B cell (primary cell): ENCODE results near the gene TBC1D2B. TPM values are rescaled to one million over a fixed set of nuclear protein-coding genes. Genes with fewer than 3 reads are reported as not detected.

Experiments used
- ATAC-seq: fragments of 200-7000 bp; cut with Tn5 transposase; one replicate; pipeline ENCODE4 v1.10.0; 2021; ENCODE audit warnings: low read depth, mild to moderate bottlenecking, moderate number of reproducible peaks, moderate library complexity
- CTCF ChIA-PET: fragments of 350-600 bp; sonication (Branson Sonifier 250); formaldehyde crosslinking; loops from one replicate; lab custom pipeline; 2021; ENCODE audit warnings: antibody characterized with exemption, inconsistent platforms; lab: Charles Lee
- POLR2A ChIA-PET: fragments of 350-600 bp; sonication (Branson Sonifier 250); formaldehyde crosslinking; loops from one replicate; lab custom pipeline; 2021; ENCODE audit warnings: antibody characterized with exemption; lab: Charles Lee
- DNase-seq: peaks from one replicate; pipeline ENCODE4 v3.0.0; 2013
- H2AFZ ChIP-seq: 2 replicates; pipeline ENCODE4 v1.6.1; 2012; ENCODE audit warnings: mild to moderate bottlenecking, low read depth, low read length; ENCODE audit not compliant: insufficient read depth, poor library complexity, severe bottlenecking
- H3K27ac ChIP-seq, 2 donors: 1 replicate in 1 of 2; 2 replicates in 1 of 2; pipeline ENCODE4 v1.5.1; 2012 to 2013; ENCODE audit warnings: low read length in 2 of 2, mild to moderate bottlenecking in 2 of 2, moderate library complexity in 1 of 2
- H3K27me3 ChIP-seq, 4 experiments: fragments of 200-600 bp in 1 of 4; sonication (generic) in 1 of 4; replicated peaks in 1 of 4; 1 replicate in 2 of 4; 2 replicates in 2 of 4; pipeline versions ENCODE4 v1.6.1 to v1.7.0; 2013 to 2016; ENCODE audit warnings: low read length in 3 of 4, mild to moderate bottlenecking in 2 of 4, mixed read lengths in 1 of 4, moderate library complexity in 1 of 4; ENCODE audit not compliant: insufficient read depth in 4 of 4, control insufficient read depth in 3 of 4; ENCODE audit errors: control extremely low read depth in 1 of 4
- H3K36me3 ChIP-seq, 2 experiments: replicated peaks in 1 of 2; 1 replicate in 1 of 2; 2 replicates in 1 of 2; pipeline versions ENCODE4 v1.6.1 to v1.7.1; 2013; ENCODE audit warnings: low read length in 1 of 2; ENCODE audit not compliant: insufficient read depth in 2 of 2, control insufficient read depth in 1 of 2; ENCODE audit errors: control extremely low read depth in 1 of 2, extremely low read depth in 1 of 2
- H3K4me1 ChIP-seq, 2 donors: fragments of 200-600 bp in 1 of 2; sonication (generic) in 1 of 2; 1 replicate in 1 of 2; 2 replicates in 1 of 2; pipeline versions ENCODE4 v1.5.1 to v1.6.1; 2013 to 2017; ENCODE audit warnings: low read length in 2 of 2; ENCODE audit not compliant: control insufficient read depth in 2 of 2, insufficient read depth in 2 of 2
- H3K4me2 ChIP-seq: replicated peaks from 2 replicates; pipeline ENCODE3; 2012; ENCODE audit warnings: mild to moderate bottlenecking, low read depth, low read length; ENCODE audit not compliant: poor library complexity, severe bottlenecking
- H3K4me3 ChIP-seq, 5 experiments: fragments of 200-600 bp in 1 of 5; sonication (generic) in 1 of 5; 1 replicate in 3 of 5; 2 replicates in 2 of 5; pipeline versions ENCODE4 v1.5.1 to v1.7.0; 2011 to 2016; ENCODE audit warnings: low read length in 4 of 5, mild to moderate bottlenecking in 4 of 5, low read depth in 2 of 5, control low read depth in 1 of 5, moderate library complexity in 1 of 5; ENCODE audit not compliant: insufficient read depth in 1 of 5; ENCODE audit errors: control extremely low read depth in 1 of 5, extremely low read depth in 1 of 5
- H3K79me2 ChIP-seq: fragments of 200-600 bp; sonication (generic); one replicate; pipeline ENCODE4 v1.6.0; 2016; ENCODE audit warnings: low read length; ENCODE audit not compliant: control insufficient read depth, insufficient read depth
- H3K9ac ChIP-seq: fragments of 200-600 bp; sonication (generic); 2 replicates; pipeline ENCODE4 v1.6.1; 2017; ENCODE audit warnings: mild to moderate bottlenecking, low read length, moderate library complexity
- H3K9me3 ChIP-seq, 3 donors: one replicate each; pipeline versions ENCODE4 v1.6.1 to v1.7.1; 2013; ENCODE audit warnings: low read length in 2 of 3; ENCODE audit not compliant: control insufficient read depth in 2 of 3, insufficient read depth in 1 of 3; ENCODE audit errors: control extremely low read depth in 1 of 3
- H4K20me1 ChIP-seq: 2 replicates; pipeline ENCODE4 v1.6.0; 2012; ENCODE audit warnings: mild to moderate bottlenecking, low read length; ENCODE audit not compliant: insufficient read depth, control insufficient read depth, poor library complexity, severe bottlenecking
- H3K27ac Mint-ChIP-seq: one replicate; pipeline ENCODE4 v1.8.0; 2021; ENCODE audit warnings: mixed read lengths
- H3K27me3 Mint-ChIP-seq: one replicate; pipeline ENCODE4 v1.8.0; 2021; ENCODE audit warnings: mixed read lengths
- H3K4me1 Mint-ChIP-seq: one replicate; pipeline ENCODE4 v1.8.0; 2021; ENCODE audit warnings: mixed read lengths
- H3K4me3 Mint-ChIP-seq: one replicate; pipeline ENCODE4 v1.8.0; 2021; ENCODE audit warnings: mixed read lengths
- H3K9me3 Mint-ChIP-seq: one replicate; pipeline ENCODE4 v1.8.0; 2022; ENCODE audit warnings: mixed read lengths; ENCODE audit not compliant: insufficient read depth
- CTCF ChIP-seq: fragments of 200-600 bp; IDR thresholded peaks from one replicate; pipeline ENCODE4 v1.8.0; 2022; ENCODE audit warnings: antibody characterized with exemption, mild to moderate bottlenecking
- EZH2 ChIP-seq: IDR thresholded peaks from 2 replicates; pipeline ENCODE4 v1.6.1; 2012; ENCODE audit warnings: borderline replicate concordance, low read depth, mild to moderate bottlenecking, moderate library complexity, low read length; ENCODE audit not compliant: insufficient read depth, poor library complexity, severe bottlenecking
- WGBS: methylation state at CpG from one replicate; pipeline ENCODE4 v1.1.5; 2013; ENCODE audit warnings: missing lambda C conversion rate; ENCODE audit not compliant: insufficient coverage; 5-methylcytosine and 5-hydroxymethylcytosine counted together
- intact Hi-C: fragments of 100-400 bp; cut with micrococcal nuclease; formaldehyde crosslinking; loops from one replicate; pipeline ENCODE4 v1.10.0; 2022
- polyA plus RNA-seq: library from polyadenylated mRNA; depleted of rRNA; stranded (reverse); fragments of >200 nt; gene quantifications from 2 replicates; pipeline ENCODE4 v1.2.3, GENCODE V29; 2012
- total RNA-seq, 2 donors: library from RNA; stranded (reverse); fragments of 120-200 nt in 1 of 2; gene quantifications; 1 replicate in 1 of 2; 2 replicates in 1 of 2; pipeline versions ENCODE4 v1.2.3 to v1.2.4, GENCODE V29; 2013 to 2022

TBC1D2B gene
- total and polyA plus RNA-seq, 2 donors (not counting 1 experiment from before 2014, with no cell fraction given), result 8.5 to 26.1 TPM

GRCh38 chr15:78000091-78000926 is 77.2 kb downstream of the TBC1D2B start:
- peaks cover 13 to 14% of the 10 kb centered on the region in 2 experiments for H3K36me3 ChIP-seq
- no peaks in the 10 kb centered on the region for H3K4me1 ChIP-seq
- peak overlapping the region; percentile 80 for H3K27ac Mint-ChIP-seq
- H4K20me1 ChIP-seq, result no peaks in the 10 kb centered on the region
- no peaks in the 10 kb centered on the region for H3K79me2 ChIP-seq
- WGBS, result 69% methylated on average over 21 of the region's 24 CpGs
- ATAC-seq (peak; percentile 98), DNase-seq (peak; percentile 71)
- no peaks in the 10 kb centered on the region for H3K9me3 ChIP-seq
- peaks cover 3% of the 10 kb centered on the region for H3K4me1 Mint-ChIP-seq
- no peaks in the 10 kb centered on the region for H3K9me3 Mint-ChIP-seq
- intact Hi-C loops, result loop anchor here (1.0 kb wide), 2 partner anchors 108 to 113 kb away; no protein-coding TSS in a partner anchor
- H3K27ac ChIP-seq, result no peak overlapping the region
- no peak overlapping the region for H3K4me3 ChIP-seq
- H3K27me3 Mint-ChIP-seq, result no peaks in the 10 kb centered on the region
- H3K27me3 ChIP-seq, result no peaks in the 10 kb centered on the region
- H3K4me2 ChIP-seq, result no peak overlapping the region
- no peak overlapping the region for H3K9ac ChIP-seq
- no peak overlapping the region for H2AFZ ChIP-seq
- H3K4me3 Mint-ChIP-seq, result no peak overlapping the region
- CTCF ChIA-PET, result interaction anchor here (0.5 to 6.5 kb wide), 11 partner anchors 9 to 1010 kb away, joined by 3 to 99 read pairs (median 4); no protein-coding TSS in a partner anchor
- TF ChIP-seq CTCF, result peak; percentile 68
- TF ChIP-seq EZH2, result no peak
- POLR2A ChIA-PET, result interaction anchor here (0.6 kb wide), 1 partner anchor 108 kb away, joined by 5 read pairs; no protein-coding TSS in a partner anchor

- Histone ChIP-seq H3K9me3 (no peaks in the 10 kb centered on the region), H3K4me3 (no peak overlapping the region), H3K36me3 (peaks cover 13 to 14% of the 10 kb centered on the region in 2 experiments), H3K27ac (no peak overlapping the region), H3K4me1 (peaks cover 0 to under 1% of the 10 kb centered on the region in 2 donors), H2AFZ (no peak overlapping the region), H3K9ac (no peak overlapping the region), H4K20me1 (no peaks in the 10 kb centered on the region), H3K79me2 (no peaks in the 10 kb centered on the region), H3K27me3 (no peaks in the 10 kb centered on the region), H3K4me2 (no peak overlapping the region)
- no peak overlapping the region for H3K27ac Mint-ChIP-seq
- peaks cover 4% of the 10 kb centered on the region for H3K4me1 Mint-ChIP-seq
- TF ChIP-seq CTCF (no peak), EZH2 (no peak)
- no peaks in the 10 kb centered on the region for H3K9me3 Mint-ChIP-seq
- 98% methylated on average over 14 of the region's 15 CpGs for WGBS
- H3K4me3 Mint-ChIP-seq, result no peak overlapping the region
- POLR2A ChIA-PET, result interaction anchor here (0.6 kb wide), 1 partner anchor 108 kb away, joined by 5 read pairs; no protein-coding TSS in a partner anchor
- intact Hi-C loops, result no loop called here
- DNase-seq, result no peak
- ATAC-seq, result no peak
- no peaks in the 10 kb centered on the region for H3K27me3 Mint-ChIP-seq
- CTCF ChIA-PET, result interaction anchor here (1.1 to 6.5 kb wide), 8 partner anchors 33 to 241 kb away, joined by 3 to 99 read pairs (median 7); no protein-coding TSS in a partner anchor
Measured at GRCh38 chr15:77999486-77999885, 78.0 kb downstream of the TBC1D2B start.
